ENCODE data around the gene DVL2. TPM values are rescaled to one million over a fixed set of nuclear protein-coding genes. Genes with fewer than 3 reads are reported as not detected.

Gene DVL2
- total and polyA plus RNA-seq, 9 donors: 8.2 to 80.6 (median 55.8) TPM

- no peaks in the 10 kb centered on the region for H3K9me3 ChIP-seq
- no peak for TF ChIP-seq POLR2A (IDR thresholded peaks at IDR 0.05)
- TF ChIP-seq CTCF (IDR thresholded peaks at IDR 0.05): no peak
- no peak for TF ChIP-seq EP300 (IDR thresholded peaks at IDR 0.05)
- peaks cover 6% of the 10 kb centered on the region for H3K4me1 ChIP-seq (ENCODE audit: insufficient read depth)
- DNase-seq: peak; percentile 34 to 76 (median 71)
- peak overlapping the region; percentile 37 for H3K4me3 ChIP-seq
- no peaks in the 10 kb centered on the region for H3K36me3 ChIP-seq
- WGBS, 3 donors: 5 to 9% (median 6%) methylated on average over 42 to 43 of the region's 43 CpGs
- H3K27me3 ChIP-seq: no peaks in the 10 kb centered on the region
- intact Hi-C loops (cut with DNase I): loop anchor here (1.0 to 5.0 kb wide), 4 partner anchors 13 to 65 kb away; partner anchors contain the start of gene YBX2 (in 1 of the 4)
- H3K27ac ChIP-seq: peak overlapping the region; percentile 44 to 48
Measured at GRCh38 chr17:7281953-7282751, 47.8 kb upstream of the DVL2 start.

DNA sequence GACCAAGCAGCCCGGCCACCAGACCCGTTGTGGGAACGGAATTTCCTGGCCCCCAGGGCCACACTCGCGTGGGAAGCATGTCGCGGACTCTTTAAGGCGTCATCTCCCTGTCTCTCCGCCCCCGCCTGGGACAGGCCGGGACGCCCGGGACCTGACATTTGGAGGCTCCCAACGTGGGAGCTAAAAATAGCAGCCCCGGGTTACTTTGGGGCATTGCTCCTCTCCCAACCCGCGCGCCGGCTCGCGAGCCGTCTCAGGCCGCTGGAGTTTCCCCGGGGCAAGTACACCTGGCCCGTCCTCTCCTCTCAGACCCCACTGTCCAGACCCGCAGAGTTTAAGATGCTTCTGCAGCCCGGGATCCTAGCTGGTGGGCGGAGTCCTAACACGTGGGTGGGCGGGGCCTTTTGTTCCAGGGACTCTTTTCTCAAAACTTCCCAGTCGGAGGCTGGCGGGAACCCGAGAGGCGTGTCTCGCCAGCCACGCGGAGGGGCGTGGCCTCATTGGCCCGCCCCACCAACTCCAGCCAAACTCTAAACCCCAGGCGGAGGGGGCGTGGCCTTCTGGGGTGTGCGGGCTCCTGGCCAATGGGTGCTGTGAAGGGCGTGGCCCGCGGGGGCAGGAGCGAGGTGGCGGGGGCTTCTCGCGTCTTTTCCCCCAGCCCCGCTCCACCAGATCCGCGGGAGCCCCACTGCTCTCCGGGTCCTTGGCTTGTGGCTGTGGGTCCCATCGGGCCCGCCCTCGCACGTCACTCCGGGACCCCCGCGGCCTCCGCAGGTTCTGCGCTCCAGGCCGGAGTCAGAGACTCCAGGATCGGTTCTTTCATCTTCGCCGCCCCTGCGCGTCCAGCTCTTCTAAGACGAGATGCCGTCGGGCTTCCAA is 47.0 kb upstream of the DVL2 start, which contains the start of gene SLC2A4:
SLC2A4 (plus strand) TSS at position 645 of the 879 bp plus-strand sequence; CDS start at position 862, 217 bp downstream.
- DNase-seq: peak; percentile 94 to 98 (median 98)
- 0% methylated on average over 59 to 71 of the region's 71 CpGs for WGBS, 3 donors
- peak within 1 kb of the TSS; percentile 44 to 62 for H3K27ac ChIP-seq
- H3K36me3 ChIP-seq: no peaks in the 10 kb centered on the region
- no peaks in the 10 kb centered on the region for H3K27me3 ChIP-seq
- H3K9me3 ChIP-seq: no peaks in the 10 kb centered on the region
- intact Hi-C loops (cut with DNase I): loop anchor here (1.0 to 5.0 kb wide), 4 partner anchors 13 to 66 kb away; partner anchors contain the start of gene YBX2 (in 1 of the 4)
- peak within 1 kb of the TSS; percentile 37 for H3K4me3 ChIP-seq
- TF ChIP-seq POLR2A (IDR thresholded peaks at IDR 0.05) (no peak), CTCF (IDR thresholded peaks at IDR 0.05) (no peak), EP300 (IDR thresholded peaks at IDR 0.05) (no peak)
- peaks cover 6% of the 10 kb centered on the region for H3K4me1 ChIP-seq (ENCODE audit: insufficient read depth)

DNA sequence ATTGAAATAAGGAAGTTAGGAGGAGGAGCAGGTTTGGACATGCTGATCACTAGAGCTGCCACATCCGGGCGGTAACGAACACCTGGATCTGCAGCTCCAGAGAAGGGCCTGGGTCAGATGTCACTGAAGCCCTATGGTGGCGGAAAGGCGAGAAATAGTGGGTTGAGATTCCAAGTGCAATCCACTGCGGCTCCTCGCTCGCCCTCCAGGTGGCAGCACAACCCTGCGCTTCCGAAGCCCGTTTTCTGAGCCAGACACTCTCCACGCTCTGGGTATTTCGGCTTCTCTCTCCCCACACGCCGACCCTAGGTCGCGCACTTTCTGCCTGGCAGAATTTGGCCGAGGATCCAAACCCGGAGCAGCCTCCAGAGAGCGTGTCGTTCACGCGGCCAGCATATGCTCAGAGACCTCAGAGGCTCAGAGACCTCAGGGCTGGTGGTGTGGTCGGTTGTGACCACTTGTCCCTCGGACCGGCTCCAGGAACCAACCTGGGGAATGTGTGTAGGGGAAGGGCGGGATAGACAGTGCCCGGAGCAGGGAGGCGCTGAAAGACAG is 46.3 kb upstream of the DVL2 start:
- no peak for TF ChIP-seq EP300 (IDR thresholded peaks at IDR 0.05)
- peak; percentile 25 for TF ChIP-seq POLR2A (IDR thresholded peaks at IDR 0.05)
- TF ChIP-seq CTCF (IDR thresholded peaks at IDR 0.05): peak; percentile 80 to 96 (median 95)
- intact Hi-C loops (cut with DNase I): loop anchor here (1.0 to 5.0 kb wide), 4 partner anchors 14 to 67 kb away; partner anchors contain the start of gene YBX2 (in 1 of the 4)
- Histone ChIP-seq H3K4me1 (ENCODE audit: insufficient read depth) (peaks cover 6% of the 10 kb centered on the region), H3K4me3 (peak overlapping the region; percentile 23), H3K27ac (peak overlapping the region in 1 of 2 donors; percentile 62), H3K9me3 (no peaks in the 10 kb centered on the region), H3K36me3 (no peaks in the 10 kb centered on the region), H3K27me3 (no peaks in the 10 kb centered on the region)
- DNase-seq: peak; percentile 75 to 91 (median 85)
- 0 to 1% (median 1%) methylated on average over 29 of the region's 29 CpGs for WGBS, 3 donors

GRCh38 chr17:7279448-7279847 is 45.1 kb upstream of the DVL2 start:
- H3K27me3 ChIP-seq: no peaks in the 10 kb centered on the region
- intact Hi-C loops (cut with DNase I): no loop called here
- H3K27ac ChIP-seq: no peak overlapping the region
- H3K4me1 ChIP-seq (ENCODE audit: insufficient read depth): peaks cover 6% of the 10 kb centered on the region
- 76 to 83% (median 80%) methylated on average over 8 of the region's 8 CpGs for WGBS, 3 donors
- DNase-seq: no peak
- no peaks in the 10 kb centered on the region for H3K9me3 ChIP-seq
- no peak overlapping the region for H3K4me3 ChIP-seq
- no peaks in the 10 kb centered on the region for H3K36me3 ChIP-seq
- TF ChIP-seq CTCF (IDR thresholded peaks at IDR 0.05): no peak
- TF ChIP-seq EP300 (IDR thresholded peaks at IDR 0.05): no peak
- no peak for TF ChIP-seq POLR2A (IDR thresholded peaks at IDR 0.05)

Data from ovary (tissue), 9 donors.